T-helper 1 cell (primary cell): Measurements from ENCODE around the gene TGFBR3.

Source experiments
- DNase-seq, 5 donors: peaks; one replicate each; pipeline ENCODE4 v3.0.0-alpha.2; 2012 to 2020

TGFBR3 gene

GRCh38 chr1:91630803-91631202, 255.1 kb downstream of the TGFBR3 start:
- no peak for DNase-seq
